GM12878 (cell line): ENCODE results near the gene PARP16. TPM values are rescaled to one million over a fixed set of nuclear protein-coding genes. Genes with fewer than 3 reads are reported as not detected.

Source experiments
- ASH2L ChIP-seq: fragments of 300-600, 200-600 bp; sonication (generic); IDR thresholded peaks from 2 replicates; pipeline ENCODE4 v1.6.1; 2017; ENCODE audit warnings: low read depth, mild to moderate bottlenecking, borderline replicate concordance
- ATF3 ChIP-seq: IDR thresholded peaks from 2 replicates; pipeline ENCODE4 v1.6.1; 2011; ENCODE audit warnings: low read depth, mild to moderate bottlenecking, low read length, moderate library complexity, borderline replicate concordance; ENCODE audit errors: extremely low read depth
- CTCF ChIP-seq, 3 experiments: IDR thresholded peaks in 2 of 3; conservative IDR thresholded peaks in 1 of 3; 2 replicates each; pipeline ENCODE4 v1.5.1; 2011; ENCODE audit warnings: low read depth in 3 of 3, low read length in 3 of 3, mild to moderate bottlenecking in 3 of 3, control low read depth in 2 of 3, moderate library complexity in 2 of 3, inconsistent platforms in 1 of 3, mixed read lengths in 1 of 3; ENCODE audit not compliant: control insufficient read depth in 2 of 3, insufficient read depth in 1 of 3; ENCODE audit errors: extremely low read depth in 1 of 3
- EGR1 ChIP-seq, 2 experiments: IDR thresholded peaks; 1 replicate in 1 of 2; 2 replicates in 1 of 2; pipeline ENCODE4 v1.6.1; 2011 to 2012; ENCODE audit warnings: low read depth in 2 of 2, low read length in 2 of 2, borderline replicate concordance in 1 of 2, mild to moderate bottlenecking in 1 of 2, moderate library complexity in 1 of 2
- ETV6 ChIP-seq, 2 experiments: fragments of 450-650 bp in 1 of 2; IDR thresholded peaks in 1 of 2; conservative IDR thresholded peaks in 1 of 2; 2 replicates each; pipeline ENCODE4 v1.6.1; 2014; ENCODE audit warnings: antibody characterized with exemption in 1 of 2, borderline replicate concordance in 1 of 2, low read depth in 1 of 2, mild to moderate bottlenecking in 1 of 2, moderate library complexity in 1 of 2
- FOXM1 ChIP-seq: IDR thresholded peaks from 2 replicates; pipeline ENCODE4 v1.6.1; 2012; ENCODE audit warnings: low read depth, mild to moderate bottlenecking, inconsistent platforms, low read length, moderate library complexity
- HCFC1 ChIP-seq: fragments of 150-350 bp; IDR thresholded peaks from 2 replicates; pipeline ENCODE4 v1.6.1; 2014; ENCODE audit warnings: low read length
- HDAC6 ChIP-seq: fragments of 200-600 bp; sonication (generic); IDR thresholded peaks from one replicate; pipeline ENCODE4 v1.8.0; 2017; ENCODE audit warnings: antibody characterized with exemption; ENCODE audit not compliant: unreplicated experiment
- KDM1A ChIP-seq: fragments of 200-600 bp; sonication (generic); IDR thresholded peaks from 2 replicates; pipeline ENCODE4 v1.6.1; 2016; ENCODE audit warnings: borderline replicate concordance
- NFYA ChIP-seq: IDR thresholded peaks from 2 replicates; pipeline ENCODE4 v1.6.1; 2011; ENCODE audit warnings: low read depth, mild to moderate bottlenecking, low read length, improper control_type of control experiment, borderline replicate concordance
- RFX5 ChIP-seq: IDR thresholded peaks from 2 replicates; pipeline ENCODE4 v1.6.1; 2011; ENCODE audit warnings: low read depth, low read length, improper control_type of control experiment
- SREBF2 ChIP-seq: IDR thresholded peaks from 2 replicates; pipeline ENCODE4 v1.6.1; 2012; ENCODE audit warnings: mild to moderate bottlenecking, low read length
- STAT3 ChIP-seq: IDR thresholded peaks from 2 replicates; pipeline ENCODE4 v1.6.1; 2011; ENCODE audit warnings: low read depth, low read length, improper control_type of control experiment
- SUPT20H ChIP-seq: IDR thresholded peaks from 2 replicates; pipeline ENCODE4 v1.6.1; 2011; ENCODE audit warnings: low read depth, mild to moderate bottlenecking, low read length, moderate library complexity, borderline replicate concordance; ENCODE audit not compliant: control insufficient read depth
- ZBED1 ChIP-seq: IDR thresholded peaks from 2 replicates; pipeline ENCODE4 v1.6.1; 2016; ENCODE audit warnings: borderline replicate concordance
- ZNF207 ChIP-seq: fragments of 450-650 bp; IDR thresholded peaks from 2 replicates; pipeline ENCODE4 v1.6.1; 2014; ENCODE audit warnings: antibody characterized with exemption, mild to moderate bottlenecking, borderline replicate concordance
- polyA plus RNA-seq, 11 experiments: library from polyadenylated mRNA; depleted of rRNA in 4 of 11; unstranded in 6 of 11; stranded (reverse) in 5 of 11; fragments of >200 nt; fragmentation: Nextera tagmentation in 4 of 11; fragmentation: Illumina TruSeq in 1 of 11; extraction: Ambion mirVana in 4 of 11; extraction: Trizol in 1 of 11; gene quantifications; 1 replicate in 1 of 11; 2 replicates in 10 of 11; pipeline versions ENCODE4 v1.2.1 to v1.2.3, GENCODE V29; 2011 to 2016; ENCODE audit warnings: inconsistent platforms in 2 of 11, missing spikeins in 2 of 11, low read depth in 1 of 11
- total RNA-seq, 4 experiments: library from RNA; depleted of rRNA in 3 of 4; stranded (reverse); fragments of >200 nt in 3 of 4; fragmentation: Illumina TruSeq in 1 of 4; extraction: Trizol in 1 of 4; gene quantifications; 2 replicates each; pipeline versions ENCODE4 v1.2.1 to v1.2.3, GENCODE V29; 2013 to 2021
- TF ChIP-seq, protein P1 (sequence below): fragments of 450-650 bp; IDR thresholded peaks from 2 replicates; pipeline ENCODE4 v1.6.1; 2017; ENCODE audit warnings: low read depth, mild to moderate bottlenecking, moderate library complexity
- TF ChIP-seq, protein P2 (sequence below): fragments of 450-650 bp; IDR thresholded peaks from 2 replicates; pipeline ENCODE4 v1.6.1; 2017; ENCODE audit warnings: mild to moderate bottlenecking, moderate library complexity
- TF ChIP-seq, protein P3 (sequence below): IDR thresholded peaks from 2 replicates; pipeline ENCODE4 v1.6.1; 2012; ENCODE audit warnings: low read depth, low read length, improper control_type of control experiment

PARP16 gene
- total and polyA plus RNA-seq, 10 of the 15 experiments (the other 5 are each of a cell fraction or from before 2014, with no cell fraction given): 4.9 to 15.7 (median 9.9) TPM

DNA sequence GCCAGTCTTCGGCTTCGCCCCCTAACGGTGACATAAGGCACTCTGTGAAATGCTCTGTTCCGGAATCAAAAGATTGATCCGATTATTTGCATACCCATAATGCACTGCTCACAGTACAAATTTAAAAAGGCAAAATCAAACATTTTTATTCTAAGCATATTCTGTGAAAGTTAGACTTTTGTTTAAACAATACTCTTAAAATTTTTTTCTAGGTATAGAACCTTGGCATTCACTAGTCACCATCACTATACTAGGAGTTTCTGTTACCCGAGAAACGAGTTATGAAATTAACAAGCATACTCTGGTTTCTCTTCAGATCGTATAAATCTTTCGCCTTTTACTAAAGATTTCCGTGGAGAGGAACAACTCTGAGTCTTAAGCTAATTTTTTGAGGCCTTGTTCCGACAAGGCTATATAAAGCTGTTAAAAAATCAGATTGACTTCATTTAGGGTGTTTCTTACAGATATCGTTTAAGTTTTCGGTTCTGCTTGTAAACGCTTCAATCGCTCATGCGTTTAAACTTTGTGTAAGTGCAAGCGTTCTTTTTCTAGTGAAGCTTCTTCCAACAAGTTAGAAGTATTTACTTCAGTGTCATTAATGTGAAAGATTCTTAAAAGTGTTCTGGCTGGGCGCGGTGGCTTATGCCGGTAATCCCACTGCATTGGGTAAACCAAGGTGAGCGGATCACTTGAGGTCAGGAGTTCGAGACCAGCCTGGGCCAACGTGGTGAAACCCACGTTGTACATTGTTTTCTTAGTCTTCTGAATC is 17.9 kb upstream of the PARP16 start, which contains the start of gene RNU5B-1 (continued):
- peak; percentile 20 for TF ChIP-seq STAT3
- peak; percentile 100 for TF ChIP-seq ZBED1
- peak in 1 of 2 experiments; percentile 83; a peak in 1 of 4 replicates for TF ChIP-seq ETV6 (conservative IDR thresholded peaks at IDR 0.05 in 1 of 2, IDR thresholded peaks at IDR 0.05 in 1 of 2; ENCODE audit: borderline replicate concordance in 1 of 2, low read depth in 1 of 2)
- no peak; the same call in 1 of the 2 replicates for TF ChIP-seq HCFC1
- TF ChIP-seq ATF3: no peak
- TF ChIP-seq NFYA: no peak
- TF ChIP-seq, protein P1, sequence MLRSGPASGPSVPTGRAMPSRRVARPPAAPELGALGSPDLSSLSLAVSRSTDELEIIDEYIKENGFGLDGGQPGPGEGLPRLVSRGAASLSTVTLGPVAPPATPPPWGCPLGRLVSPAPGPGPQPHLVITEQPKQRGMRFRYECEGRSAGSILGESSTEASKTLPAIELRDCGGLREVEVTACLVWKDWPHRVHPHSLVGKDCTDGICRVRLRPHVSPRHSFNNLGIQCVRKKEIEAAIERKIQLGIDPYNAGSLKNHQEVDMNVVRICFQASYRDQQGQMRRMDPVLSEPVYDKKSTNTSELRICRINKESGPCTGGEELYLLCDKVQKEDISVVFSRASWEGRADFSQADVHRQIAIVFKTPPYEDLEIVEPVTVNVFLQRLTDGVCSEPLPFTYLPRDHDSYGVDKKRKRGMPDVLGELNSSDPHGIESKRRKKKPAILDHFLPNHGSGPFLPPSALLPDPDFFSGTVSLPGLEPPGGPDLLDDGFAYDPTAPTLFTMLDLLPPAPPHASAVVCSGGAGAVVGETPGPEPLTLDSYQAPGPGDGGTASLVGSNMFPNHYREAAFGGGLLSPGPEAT: peak; percentile 66
- TF ChIP-seq RFX5: no peak
- peak; percentile 80 for TF ChIP-seq SREBF2
- no peak for TF ChIP-seq KDM1A
- peak in 1 of 2 experiments; percentile 58; a peak in 2 of 3 replicates for TF ChIP-seq EGR1 (IDR thresholded peaks at IDR 0.05; ENCODE audit: borderline replicate concordance in 1 of 2, low read depth in 2 of 2, low read length in 2 of 2)
- TF ChIP-seq, protein P2, sequence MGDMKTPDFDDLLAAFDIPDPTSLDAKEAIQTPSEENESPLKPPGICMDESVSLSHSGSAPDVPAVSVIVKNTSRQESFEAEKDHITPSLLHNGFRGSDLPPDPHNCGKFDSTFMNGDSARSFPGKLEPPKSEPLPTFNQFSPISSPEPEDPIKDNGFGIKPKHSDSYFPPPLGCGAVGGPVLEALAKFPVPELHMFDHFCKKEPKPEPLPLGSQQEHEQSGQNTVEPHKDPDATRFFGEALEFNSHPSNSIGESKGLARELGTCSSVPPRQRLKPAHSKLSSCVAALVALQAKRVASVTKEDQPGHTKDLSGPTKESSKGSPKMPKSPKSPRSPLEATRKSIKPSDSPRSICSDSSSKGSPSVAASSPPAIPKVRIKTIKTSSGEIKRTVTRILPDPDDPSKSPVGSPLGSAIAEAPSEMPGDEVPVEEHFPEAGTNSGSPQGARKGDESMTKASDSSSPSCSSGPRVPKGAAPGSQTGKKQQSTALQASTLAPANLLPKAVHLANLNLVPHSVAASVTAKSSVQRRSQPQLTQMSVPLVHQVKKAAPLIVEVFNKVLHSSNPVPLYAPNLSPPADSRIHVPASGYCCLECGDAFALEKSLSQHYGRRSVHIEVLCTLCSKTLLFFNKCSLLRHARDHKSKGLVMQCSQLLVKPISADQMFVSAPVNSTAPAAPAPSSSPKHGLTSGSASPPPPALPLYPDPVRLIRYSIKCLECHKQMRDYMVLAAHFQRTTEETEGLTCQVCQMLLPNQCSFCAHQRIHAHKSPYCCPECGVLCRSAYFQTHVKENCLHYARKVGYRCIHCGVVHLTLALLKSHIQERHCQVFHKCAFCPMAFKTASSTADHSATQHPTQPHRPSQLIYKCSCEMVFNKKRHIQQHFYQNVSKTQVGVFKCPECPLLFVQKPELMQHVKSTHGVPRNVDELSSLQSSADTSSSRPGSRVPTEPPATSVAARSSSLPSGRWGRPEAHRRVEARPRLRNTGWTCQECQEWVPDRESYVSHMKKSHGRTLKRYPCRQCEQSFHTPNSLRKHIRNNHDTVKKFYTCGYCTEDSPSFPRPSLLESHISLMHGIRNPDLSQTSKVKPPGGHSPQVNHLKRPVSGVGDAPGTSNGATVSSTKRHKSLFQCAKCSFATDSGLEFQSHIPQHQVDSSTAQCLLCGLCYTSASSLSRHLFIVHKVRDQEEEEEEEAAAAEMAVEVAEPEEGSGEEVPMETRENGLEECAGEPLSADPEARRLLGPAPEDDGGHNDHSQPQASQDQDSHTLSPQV: peak; percentile 97
- peak; percentile 98; the same call in 1 of the 2 replicates for TF ChIP-seq ZNF207
- peak; percentile 98 for TF ChIP-seq HDAC6
- peak; percentile 82 to 91 (median 89) for TF ChIP-seq CTCF (IDR thresholded peaks at IDR 0.05 in 2 of 3, conservative IDR thresholded peaks at IDR 0.05 in 1 of 3; ENCODE audit: control insufficient read depth in 2 of 3, extremely low read depth in 1 of 3, insufficient read depth in 1 of 3, low read depth in 3 of 3, low read length in 3 of 3)
- TF ChIP-seq SUPT20H: no peak
- no peak; the same call in 1 of the 2 replicates for TF ChIP-seq ASH2L
- TF ChIP-seq, protein P3, sequence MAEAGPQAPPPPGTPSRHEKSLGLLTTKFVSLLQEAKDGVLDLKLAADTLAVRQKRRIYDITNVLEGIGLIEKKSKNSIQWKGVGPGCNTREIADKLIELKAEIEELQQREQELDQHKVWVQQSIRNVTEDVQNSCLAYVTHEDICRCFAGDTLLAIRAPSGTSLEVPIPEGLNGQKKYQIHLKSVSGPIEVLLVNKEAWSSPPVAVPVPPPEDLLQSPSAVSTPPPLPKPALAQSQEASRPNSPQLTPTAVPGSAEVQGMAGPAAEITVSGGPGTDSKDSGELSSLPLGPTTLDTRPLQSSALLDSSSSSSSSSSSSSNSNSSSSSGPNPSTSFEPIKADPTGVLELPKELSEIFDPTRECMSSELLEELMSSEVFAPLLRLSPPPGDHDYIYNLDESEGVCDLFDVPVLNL: no peak
- peak; percentile 96 for TF ChIP-seq FOXM1
